Putamen (tissue), 1 donor: ENCODE results near the gene TMEM272.
"Not testable (repeated sequence)": the region's sequence is repeated elsewhere in the genome, so short reads cannot be mapped to it uniquely, and the experiment has no call there.

Source experiments
- DNase-seq: peaks from one replicate; pipeline ENCODE4 v3.0.0-alpha.2; 2016; ENCODE audit warnings: low spot score

Gene TMEM272

DNA sequence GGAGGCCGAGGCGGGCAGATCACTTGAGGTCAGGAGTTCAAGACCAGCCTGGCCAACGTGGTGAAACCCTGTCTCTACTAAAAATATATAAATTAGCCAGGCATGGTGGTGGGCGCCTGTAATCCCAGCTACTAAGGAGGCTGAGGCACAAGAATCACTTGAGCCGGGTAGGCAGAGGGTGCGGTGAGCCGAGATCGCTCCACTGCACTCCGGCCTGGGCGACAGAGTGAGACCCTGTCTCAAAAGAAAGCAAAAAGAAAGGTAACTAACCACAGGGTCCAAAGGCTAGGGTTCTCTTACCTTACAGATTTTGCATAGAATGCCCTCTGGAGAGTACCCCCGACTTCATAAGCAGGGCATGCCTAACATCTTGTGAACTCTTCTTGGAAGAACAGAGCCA lies 20.3 kb downstream of the TMEM272 start:
- DNase-seq: not testable (repeated sequence)

GRCh38 chr13:51823863-51824262 lies 21.1 kb downstream of the TMEM272 start:
- no peak for DNase-seq

DNA sequence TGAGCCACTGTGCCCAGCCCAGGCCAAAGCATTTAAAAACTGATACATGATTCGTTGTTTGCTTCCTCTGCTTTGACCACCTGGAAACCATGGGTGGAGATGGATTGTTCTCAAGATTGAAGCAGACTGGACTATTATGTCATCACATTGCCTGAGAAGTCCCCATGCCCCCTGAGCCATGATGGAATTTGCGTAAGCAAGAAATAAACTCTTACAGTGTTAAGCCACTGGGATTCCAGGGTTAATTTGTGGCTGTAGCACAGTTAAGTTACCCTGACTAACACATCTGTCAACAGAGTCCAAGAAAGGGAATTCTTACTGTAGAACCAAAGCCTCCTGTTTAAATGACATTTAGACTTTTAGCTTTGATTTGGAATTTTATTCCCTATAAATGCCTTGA lies 21.6 kb downstream of the TMEM272 start:
- DNase-seq: no peak

- DNase-seq: no peak
Observed at GRCh38 chr13:51822106-51822815, 22.7 kb downstream of the TMEM272 start.

DNA sequence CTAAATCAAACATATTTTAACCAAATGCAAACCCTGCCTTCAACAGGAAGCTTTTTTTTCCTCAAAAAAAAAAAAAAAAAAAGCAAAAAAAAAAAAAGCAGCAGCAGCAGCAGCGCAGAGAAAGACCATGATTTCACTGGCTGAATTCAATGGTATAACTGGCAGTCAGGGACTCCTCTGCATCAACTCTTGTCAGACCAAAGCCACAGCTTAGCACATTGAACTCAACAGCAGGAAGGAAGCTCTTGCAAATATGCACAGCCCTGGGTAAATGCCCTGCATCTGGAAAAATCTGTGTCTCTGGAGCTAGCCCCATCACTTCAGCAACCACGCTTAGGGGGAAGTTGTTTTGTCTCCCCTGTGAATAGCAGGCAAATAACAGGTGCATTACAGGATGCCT lies 23.4 kb downstream of the TMEM272 start:
- no peak for DNase-seq

DNA sequence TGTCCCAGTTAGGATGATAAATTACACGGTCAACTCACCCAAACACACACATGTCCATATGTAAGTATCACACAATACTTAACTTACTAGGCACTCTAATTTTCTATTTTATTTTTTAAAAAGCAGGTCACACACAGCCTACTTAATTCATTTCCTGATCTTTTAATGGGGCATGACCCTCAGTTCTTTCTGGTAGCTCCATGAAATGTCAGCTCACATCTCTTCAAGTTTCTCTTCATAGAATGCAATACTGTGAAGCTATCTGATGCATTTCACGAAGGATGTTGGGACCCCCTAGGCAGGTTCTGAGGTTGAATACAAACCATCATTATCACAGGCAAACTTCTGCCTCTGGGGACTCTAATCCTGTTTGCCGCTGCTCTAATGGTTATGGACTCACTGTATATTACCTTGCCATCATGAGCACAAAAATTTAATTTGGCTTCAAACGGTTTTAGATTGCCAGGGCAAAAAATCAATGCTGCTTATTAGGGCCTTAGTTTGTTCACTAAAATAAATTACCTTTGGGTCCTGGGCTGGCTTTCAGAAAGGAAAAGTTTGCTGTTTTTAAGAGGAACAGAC lies 24.9 kb downstream of the TMEM272 start:
- DNase-seq: no peak

DNA sequence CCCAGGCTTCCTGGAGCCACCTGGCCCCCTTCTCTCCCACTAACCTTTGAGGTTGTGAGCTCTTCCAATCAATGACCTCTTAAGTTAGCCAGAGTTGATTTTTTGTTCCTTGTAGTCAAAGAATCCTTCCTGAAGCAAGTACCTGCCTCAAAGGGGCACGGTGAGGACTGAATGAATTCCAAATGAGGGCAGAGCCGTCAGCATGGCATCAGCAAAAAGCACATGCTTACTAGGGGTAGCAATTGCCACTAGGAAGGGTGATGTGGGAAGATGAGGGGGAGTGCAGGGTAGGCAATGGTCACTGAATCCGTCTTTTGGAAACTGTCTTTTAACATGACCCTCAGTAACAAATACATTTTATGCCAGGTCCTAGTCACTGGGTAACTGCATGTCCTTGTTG lies 25.4 kb downstream of the TMEM272 start:
- DNase-seq: no peak

- no peak for DNase-seq
Observed at GRCh38 chr13:51818781-51819511, 26.0 kb downstream of the TMEM272 start.

DNA sequence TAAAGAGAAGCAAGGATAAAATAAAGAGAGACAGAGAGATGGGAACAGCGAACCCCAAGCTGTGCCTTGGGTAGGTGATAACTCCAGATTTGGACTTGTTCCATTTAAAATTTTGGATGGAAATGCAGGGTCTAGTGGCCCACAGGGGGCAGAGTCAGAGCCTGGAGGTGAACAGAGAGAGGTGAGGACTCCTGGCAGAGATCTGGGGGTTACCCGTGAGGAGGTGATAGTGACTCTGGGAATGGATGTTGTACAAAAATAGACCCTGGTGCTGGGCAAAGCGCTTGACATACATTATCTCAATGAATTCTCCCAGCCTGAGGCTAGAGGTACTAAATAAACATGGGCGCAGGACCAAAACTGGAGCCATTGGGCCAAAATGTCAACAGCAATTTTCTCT lies 26.7 kb downstream of the TMEM272 start:
- DNase-seq: no peak

- DNase-seq: no peak
Observed at GRCh38 chr13:51817717-51818116, 27.3 kb downstream of the TMEM272 start.

GRCh38 chr13:51816604-51817249 lies 28.2 kb downstream of the TMEM272 start:
- DNase-seq: no peak

- no peak for DNase-seq
Observed at GRCh38 chr13:51815848-51816247, 29.1 kb downstream of the TMEM272 start.

GRCh38 chr13:51814825-51815650 lies 29.9 kb downstream of the TMEM272 start:
- DNase-seq: no peak

GRCh38 chr13:51814071-51814470 lies 30.9 kb downstream of the TMEM272 start:
- no peak for DNase-seq

DNA sequence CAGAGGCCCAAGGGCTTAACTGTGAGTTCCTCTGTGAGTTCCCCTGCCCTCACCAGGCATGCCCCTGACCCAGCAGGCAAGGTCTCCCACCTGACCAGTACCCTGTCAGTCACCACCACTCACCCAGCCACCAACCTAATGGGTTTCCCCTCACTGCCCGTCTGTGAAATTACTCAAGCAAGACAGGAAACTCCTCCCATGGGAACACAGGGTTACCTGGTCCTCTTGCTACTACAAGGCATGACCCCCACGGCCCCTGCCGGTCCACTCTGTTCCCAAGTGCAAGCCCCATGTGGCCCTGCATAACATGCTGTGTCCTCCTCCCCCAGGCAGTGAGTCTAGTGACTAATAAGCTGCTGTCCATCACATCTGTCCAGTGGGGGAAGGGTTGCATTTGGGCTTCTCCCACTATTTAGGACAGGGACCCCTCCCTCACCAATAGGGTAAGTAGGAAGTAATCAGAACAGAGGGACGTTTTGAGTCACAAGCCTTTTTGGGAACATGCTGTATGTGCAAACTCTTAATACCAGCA lies 33.0 kb downstream of the TMEM272 start:
- no peak for DNase-seq

GRCh38 chr13:51811046-51811445 lies 33.9 kb downstream of the TMEM272 start:
- no peak for DNase-seq

DNA sequence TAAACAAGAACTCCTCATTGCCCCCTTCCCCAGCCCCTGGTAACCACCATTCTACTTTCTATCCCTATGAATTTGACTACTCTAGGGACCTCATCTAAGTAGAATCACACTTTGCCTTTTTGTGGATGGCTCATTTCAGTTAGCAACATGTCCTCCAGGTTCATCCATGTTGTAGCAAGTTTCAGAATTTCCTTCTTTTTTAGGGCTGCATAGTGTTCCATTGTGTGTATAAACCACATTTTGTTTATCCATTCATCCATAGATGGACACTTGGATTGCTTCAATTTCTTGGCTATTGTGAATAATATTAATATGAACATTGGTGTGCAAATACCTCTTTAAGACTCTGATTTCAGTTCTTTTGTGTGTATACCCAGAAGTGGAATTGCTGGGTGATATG lies 36.2 kb downstream of the TMEM272 start:
- no peak for DNase-seq

DNA sequence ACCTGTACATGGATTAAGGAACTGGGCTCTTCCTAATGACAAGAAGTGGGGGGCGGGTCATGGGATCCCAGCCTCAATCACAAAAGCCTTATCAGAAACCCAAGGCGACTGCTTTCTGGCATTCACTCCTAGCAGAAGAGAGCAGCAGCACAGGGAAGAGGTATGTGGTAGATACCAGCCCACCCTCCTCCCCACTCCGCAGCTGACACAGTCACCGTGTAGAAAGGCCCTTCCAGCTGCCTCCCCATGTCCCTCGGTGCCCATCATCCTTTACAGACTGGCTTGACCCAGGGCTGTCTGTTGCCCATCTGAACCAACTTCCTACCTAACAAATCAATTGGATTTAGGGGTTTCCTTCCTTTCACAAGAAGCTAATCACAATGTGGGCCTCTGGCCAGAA lies 37.9 kb downstream of the TMEM272 start:
- DNase-seq: no peak

- DNase-seq: peak; percentile 34
Observed at GRCh38 chr13:51806566-51806965, 38.4 kb downstream of the TMEM272 start.

DNA sequence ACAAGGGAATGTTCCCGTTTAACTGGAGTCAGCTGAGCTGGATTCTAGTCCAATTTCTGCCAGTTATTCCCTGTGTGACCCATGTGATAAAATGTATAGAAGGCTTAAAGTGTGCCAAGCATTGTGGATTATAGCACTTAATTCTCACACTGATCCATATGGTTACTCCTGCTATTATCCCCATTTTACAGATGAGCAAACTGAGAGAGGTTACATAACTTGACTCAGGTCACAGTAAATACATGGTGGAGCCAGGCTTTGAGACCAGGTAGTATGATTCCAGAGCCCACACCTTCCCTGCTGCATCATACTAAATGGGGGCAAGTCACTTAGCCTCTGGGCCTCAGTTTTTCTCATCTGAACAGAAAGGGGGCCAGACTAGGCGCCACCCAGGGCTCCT lies 39.1 kb downstream of the TMEM272 start:
- DNase-seq: no peak

DNA sequence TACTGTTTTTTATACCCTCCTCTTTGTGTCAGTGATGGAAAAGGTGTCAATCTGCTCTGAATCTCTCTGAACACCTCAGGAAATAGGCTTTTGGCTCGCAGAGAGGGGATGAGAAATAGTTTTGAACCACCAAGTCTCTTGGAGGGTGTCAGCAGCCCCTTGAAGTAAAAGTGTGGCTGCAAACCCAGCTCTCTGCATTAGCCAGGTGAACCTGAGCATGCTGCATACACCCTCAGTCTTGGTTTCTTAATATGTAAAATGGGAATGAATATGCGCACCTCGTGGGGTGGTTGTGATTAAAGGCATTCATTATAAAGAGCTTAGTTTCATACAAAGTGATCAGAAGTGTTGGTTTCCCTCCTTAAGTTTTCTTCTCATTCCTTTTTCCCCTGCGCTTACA lies 39.7 kb downstream of the TMEM272 start:
- DNase-seq: no peak
